ENCODE results near the gene PTPRN2. TPM values are rescaled to one million over a fixed set of nuclear protein-coding genes. Genes with fewer than 3 reads are reported as not detected.

PTPRN2 gene
- total and polyA plus RNA-seq, 9 of the 15 experiments (the other 6 are each of a cell fraction or from before 2014, with no cell fraction given) = not detected

GRCh38 chr7:157925383-157925875 lies 662.2 kb downstream of the PTPRN2 start:
- Histone ChIP-seq H3K4me1 (replicated peaks in 1 of 2; ENCODE audit: control insufficient read depth in 2 of 2, insufficient read depth in 2 of 2, low read length in 2 of 2) (no peaks in the 10 kb centered on the region), H3K79me2 (ENCODE audit: control insufficient read depth, insufficient read depth, low read length) (no peaks in the 10 kb centered on the region), H3K27me3 (ENCODE audit: control insufficient read depth in 2 of 2, insufficient read depth in 2 of 2, low read length in 2 of 2) (peaks cover 4 to 30% of the 10 kb centered on the region in 2 experiments; a peak in 4 of 5 replicates), H3K4me2 (ENCODE audit: insufficient read depth, low read length) (no peak overlapping the region), H3K36me3 (ENCODE audit: control insufficient read depth, insufficient read depth, low read length) (no peaks in the 10 kb centered on the region), H4K20me1 (replicated peaks; ENCODE audit: control insufficient read depth, insufficient read depth, low read length) (no peaks in the 10 kb centered on the region), H3K9me3 (replicated peaks; ENCODE audit: control insufficient read depth, insufficient read depth, low read depth, low read length) (no peaks in the 10 kb centered on the region), H2AFZ (ENCODE audit: low read depth, low read length) (no peak overlapping the region), H3K9me1 (ENCODE audit: control insufficient read depth, insufficient read depth, low read length) (no peaks in the 10 kb centered on the region), H3K4me3 (no peak overlapping the region), H3K9ac (ENCODE audit: insufficient read depth in 1 of 2, low read depth in 2 of 2, low read length in 2 of 2) (no peak overlapping the region), H3K27ac (ENCODE audit: extremely low read depth, low read depth, low read length) (no peak overlapping the region)
- no peak for TF ChIP-seq BDP1 (IDR thresholded peaks at IDR 0.05; ENCODE audit: insufficient read depth, insufficient read length)
- ATAC-seq (no peak), DNase-seq (ENCODE audit: extremely low read depth in 1 of 4, low spot score in 3 of 4) (no peak), FAIRE-seq (no peak)
- in situ Hi-C loops (cut with MboI) = no loop called here
- intact Hi-C loops (cut with micrococcal nuclease) = no loop called here
- BruUV-seq (replicated peaks) = no TSS peak
- ChIA-PET CTCF (ENCODE audit: low intra/inter-chr PET ratio) (no interaction called here), POLR2A (no interaction called here)
- WGBS (ENCODE audit: insufficient coverage, low coverage, missing lambda C conversion rate) = 2% methylated on average over 17 of the region's 17 CpGs

GRCh38 chr7:157923903-157924630 lies 663.6 kb downstream of the PTPRN2 start:
- H3K27ac ChIP-seq (ENCODE audit: extremely low read depth, low read depth, low read length) = no peak overlapping the region
- FAIRE-seq = no peak
- in situ Hi-C loops (cut with MboI) (no loop called here), intact Hi-C loops (cut with micrococcal nuclease) (no loop called here)
- H4K20me1 ChIP-seq (replicated peaks; ENCODE audit: control insufficient read depth, insufficient read depth, low read length) = no peaks in the 10 kb centered on the region
- no peaks in the 10 kb centered on the region for H3K9me3 ChIP-seq (replicated peaks; ENCODE audit: control insufficient read depth, insufficient read depth, low read depth, low read length)
- peaks cover 4 to 33% of the 10 kb centered on the region in 2 experiments; a peak in 4 of 5 replicates for H3K27me3 ChIP-seq (ENCODE audit: control insufficient read depth in 2 of 2, insufficient read depth in 2 of 2, low read length in 2 of 2)
- ATAC-seq = no peak
- H3K9ac ChIP-seq (ENCODE audit: insufficient read depth in 1 of 2, low read depth in 2 of 2, low read length in 2 of 2) = no peak overlapping the region
- no peak overlapping the region for H2AFZ ChIP-seq (ENCODE audit: low read depth, low read length)
- no TSS peak for BruUV-seq (replicated peaks)
- no peaks in the 10 kb centered on the region for H3K79me2 ChIP-seq (ENCODE audit: control insufficient read depth, insufficient read depth, low read length)
- DNase-seq (ENCODE audit: extremely low read depth in 1 of 4, low spot score in 3 of 4) = no peak
- ChIA-PET POLR2A (interaction anchor here (0.6 kb wide), 1 partner anchor 595 kb away, joined by 3 read pairs; no protein-coding TSS in a partner anchor), CTCF (ENCODE audit: low intra/inter-chr PET ratio) (no interaction called here)
- no peak overlapping the region for H3K4me3 ChIP-seq
- no peaks in the 10 kb centered on the region for H3K4me1 ChIP-seq (replicated peaks in 1 of 2; ENCODE audit: control insufficient read depth in 2 of 2, insufficient read depth in 2 of 2, low read length in 2 of 2)
- TF ChIP-seq XRCC4 (IDR thresholded peaks at IDR 0.05; ENCODE audit: extremely low read depth, insufficient read depth, insufficient read length) (no peak), PREB (CRISPR knock-in tag; IDR thresholded peaks at IDR 0.05) (no peak), RBM17 (IDR thresholded peaks at IDR 0.05; ENCODE audit: borderline replicate concordance, low read depth, low read length) (no peak)
- no peaks in the 10 kb centered on the region for H3K36me3 ChIP-seq (ENCODE audit: control insufficient read depth, insufficient read depth, low read length)
- H3K4me2 ChIP-seq (ENCODE audit: insufficient read depth, low read length) = no peak overlapping the region
- H3K9me1 ChIP-seq (ENCODE audit: control insufficient read depth, insufficient read depth, low read length) = no peaks in the 10 kb centered on the region
- 1% methylated on average over 16 of the region's 16 CpGs for WGBS (ENCODE audit: insufficient coverage, low coverage, missing lambda C conversion rate)
